HepG2 (cell line): ENCODE data around the gene PDP2. TPM values are rescaled to one million over a fixed set of nuclear protein-coding genes. Genes with fewer than 3 reads are reported as not detected.

ENCODE experiments used
- ARID2 ChIP-seq: sonication (generic); formaldehyde crosslinking; IDR thresholded peaks from 2 replicates; pipeline ENCODE4 v1.8.1; 2022; ENCODE audit warnings: mild to moderate bottlenecking, missing genetic modification reagents, borderline replicate concordance
- ESRRA ChIP-seq: sonication (generic); formaldehyde crosslinking; IDR thresholded peaks from 2 replicates; pipeline ENCODE4 v1.5.1; 2020; ENCODE audit warnings: mild to moderate bottlenecking, low read depth, missing genetic modification reagents
- FOSL1 ChIP-seq: sonication (generic); formaldehyde crosslinking; IDR thresholded peaks from 2 replicates; pipeline ENCODE4 v1.9.0; 2021; ENCODE audit warnings: missing genetic modification reagents, borderline replicate concordance
- FOXO1 ChIP-seq: sonication (generic); formaldehyde crosslinking; IDR thresholded peaks from 2 replicates; pipeline ENCODE4 v1.4.0; 2020; ENCODE audit warnings: missing genetic modification reagents
- PHF8 ChIP-seq: sonication (generic); formaldehyde crosslinking; IDR thresholded peaks from 2 replicates; pipeline ENCODE4 v1.5.0; 2020; ENCODE audit warnings: missing genetic modification reagents
- RCOR2 ChIP-seq: IDR thresholded peaks from 2 replicates; pipeline ENCODE4 v1.6.1; 2016; ENCODE audit warnings: missing biosample characterization, missing genetic modification reagents
- ZFP41 ChIP-seq: sonication (generic); formaldehyde crosslinking; IDR thresholded peaks from 2 replicates; pipeline ENCODE4 v1.4.0; 2020; ENCODE audit warnings: mild to moderate bottlenecking, missing genetic modification reagents, borderline replicate concordance
- ZFYVE20 ChIP-seq: sonication (generic); formaldehyde crosslinking; IDR thresholded peaks from 2 replicates; pipeline ENCODE4 v1.8.0; 2023; ENCODE audit warnings: low read depth, mild to moderate bottlenecking, moderate library complexity, missing genetic modification reagents, borderline replicate concordance
- ZNF24 ChIP-seq: fragments of 450-650 bp; IDR thresholded peaks from 2 replicates; pipeline ENCODE4 v1.6.1; 2017; ENCODE audit warnings: antibody characterized with exemption, mild to moderate bottlenecking
- ZNF780A ChIP-seq: sonication (generic); formaldehyde crosslinking; IDR thresholded peaks from 2 replicates; pipeline ENCODE4 v1.8.0; 2022; ENCODE audit warnings: mild to moderate bottlenecking, missing genetic modification reagents, moderate library complexity
- ZSCAN30 ChIP-seq: sonication (generic); formaldehyde crosslinking; IDR thresholded peaks from 2 replicates; pipeline ENCODE4 v1.5.0; 2020; ENCODE audit warnings: mild to moderate bottlenecking, missing genetic modification reagents
- ZSCAN9 ChIP-seq: IDR thresholded peaks from 2 replicates; pipeline ENCODE4 v1.6.1; 2016; ENCODE audit warnings: borderline replicate concordance
- polyA plus RNA-seq, 8 experiments: library from polyadenylated mRNA; depleted of rRNA in 3 of 8; stranded (reverse) in 7 of 8; unstranded in 1 of 8; fragments of >200 nt; fragmentation: Illumina TruSeq in 4 of 8; extraction: Trizol in 4 of 8; gene quantifications; 2 replicates each; pipeline versions ENCODE4 v1.2.1 to v1.2.3, GENCODE V29; 2011 to 2016; ENCODE audit warnings: low read depth in 4 of 8, missing spikeins in 1 of 8, mixed read lengths in 1 of 8; ENCODE audit not compliant: insufficient read depth in 1 of 8
- total RNA-seq, 5 experiments: library from RNA; depleted of rRNA; stranded (reverse); fragments of >200 nt; fragmentation: Illumina TruSeq; extraction: Trizol; gene quantifications; 2 replicates each; pipeline ENCODE4 v1.2.3, GENCODE V29; 2016; ENCODE audit warnings: low read depth in 1 of 5
- TF ChIP-seq, protein P1 (sequence below): sonication (generic); formaldehyde crosslinking; IDR thresholded peaks from 2 replicates; pipeline ENCODE4 v1.4.0; 2020; ENCODE audit warnings: missing genetic modification reagents
- TF ChIP-seq, protein P2 (sequence below): sonication (generic); formaldehyde crosslinking; IDR thresholded peaks from 2 replicates; pipeline ENCODE4 v1.4.0; 2020; ENCODE audit warnings: mild to moderate bottlenecking, missing genetic modification reagents
- TF ChIP-seq, protein P3 (sequence below), 2 experiments: IDR thresholded peaks; 2 replicates each; pipeline ENCODE4 v1.6.1; 2011 to 2012; ENCODE audit warnings: low read length in 2 of 2, borderline replicate concordance in 1 of 2, low read depth in 1 of 2, mild to moderate bottlenecking in 1 of 2, moderate library complexity in 1 of 2
- TF ChIP-seq, protein P4 (sequence below): sonication (generic); formaldehyde crosslinking; IDR thresholded peaks from 2 replicates; pipeline ENCODE4 v1.5.0; 2020; ENCODE audit warnings: mild to moderate bottlenecking, missing genetic modification reagents, borderline replicate concordance
- TF ChIP-seq, protein P5 (sequence below): sonication (generic); formaldehyde crosslinking; IDR thresholded peaks from 2 replicates; pipeline ENCODE4 v1.4.0; 2020; ENCODE audit warnings: mild to moderate bottlenecking, missing genetic modification reagents

Gene PDP2
- total and polyA plus RNA-seq, 2 of the 13 experiments (the other 11 are each of a cell fraction or from before 2014, with no cell fraction given): 12.8 to 15.8 TPM

- TF ChIP-seq, protein P1, sequence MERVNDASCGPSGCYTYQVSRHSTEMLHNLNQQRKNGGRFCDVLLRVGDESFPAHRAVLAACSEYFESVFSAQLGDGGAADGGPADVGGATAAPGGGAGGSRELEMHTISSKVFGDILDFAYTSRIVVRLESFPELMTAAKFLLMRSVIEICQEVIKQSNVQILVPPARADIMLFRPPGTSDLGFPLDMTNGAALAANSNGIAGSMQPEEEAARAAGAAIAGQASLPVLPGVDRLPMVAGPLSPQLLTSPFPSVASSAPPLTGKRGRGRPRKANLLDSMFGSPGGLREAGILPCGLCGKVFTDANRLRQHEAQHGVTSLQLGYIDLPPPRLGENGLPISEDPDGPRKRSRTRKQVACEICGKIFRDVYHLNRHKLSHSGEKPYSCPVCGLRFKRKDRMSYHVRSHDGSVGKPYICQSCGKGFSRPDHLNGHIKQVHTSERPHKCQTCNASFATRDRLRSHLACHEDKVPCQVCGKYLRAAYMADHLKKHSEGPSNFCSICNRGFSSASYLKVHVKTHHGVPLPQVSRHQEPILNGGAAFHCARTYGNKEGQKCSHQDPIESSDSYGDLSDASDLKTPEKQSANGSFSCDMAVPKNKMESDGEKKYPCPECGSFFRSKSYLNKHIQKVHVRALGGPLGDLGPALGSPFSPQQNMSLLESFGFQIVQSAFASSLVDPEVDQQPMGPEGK (CRISPR knock-in tag): 0 out of 2 replicates have a peak, but pooled peaks have one; percentile 14
- TF ChIP-seq ESRRA (CRISPR knock-in tag) (no peak), FOXO1 (no peak), ZSCAN30 (CRISPR knock-in tag) (no peak), ZNF780A (CRISPR knock-in tag) (no peak), RCOR2 (no peak), ZFP41 (CRISPR knock-in tag) (no peak), ZFYVE20 (CRISPR knock-in tag) (no peak), ZNF24 (no peak), ARID2 (CRISPR knock-in tag) (0 out of 2 replicates have a peak, but pooled peaks have one; percentile 35), ZSCAN9 (CRISPR knock-in tag) (no peak), PHF8 (CRISPR knock-in tag) (0 out of 2 replicates have a peak, but pooled peaks have one; percentile 17), FOSL1 (no peak)
- TF ChIP-seq, protein P2, sequence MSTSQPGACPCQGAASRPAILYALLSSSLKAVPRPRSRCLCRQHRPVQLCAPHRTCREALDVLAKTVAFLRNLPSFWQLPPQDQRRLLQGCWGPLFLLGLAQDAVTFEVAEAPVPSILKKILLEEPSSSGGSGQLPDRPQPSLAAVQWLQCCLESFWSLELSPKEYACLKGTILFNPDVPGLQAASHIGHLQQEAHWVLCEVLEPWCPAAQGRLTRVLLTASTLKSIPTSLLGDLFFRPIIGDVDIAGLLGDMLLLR (CRISPR knock-in tag): no peak
- TF ChIP-seq, protein P3, sequence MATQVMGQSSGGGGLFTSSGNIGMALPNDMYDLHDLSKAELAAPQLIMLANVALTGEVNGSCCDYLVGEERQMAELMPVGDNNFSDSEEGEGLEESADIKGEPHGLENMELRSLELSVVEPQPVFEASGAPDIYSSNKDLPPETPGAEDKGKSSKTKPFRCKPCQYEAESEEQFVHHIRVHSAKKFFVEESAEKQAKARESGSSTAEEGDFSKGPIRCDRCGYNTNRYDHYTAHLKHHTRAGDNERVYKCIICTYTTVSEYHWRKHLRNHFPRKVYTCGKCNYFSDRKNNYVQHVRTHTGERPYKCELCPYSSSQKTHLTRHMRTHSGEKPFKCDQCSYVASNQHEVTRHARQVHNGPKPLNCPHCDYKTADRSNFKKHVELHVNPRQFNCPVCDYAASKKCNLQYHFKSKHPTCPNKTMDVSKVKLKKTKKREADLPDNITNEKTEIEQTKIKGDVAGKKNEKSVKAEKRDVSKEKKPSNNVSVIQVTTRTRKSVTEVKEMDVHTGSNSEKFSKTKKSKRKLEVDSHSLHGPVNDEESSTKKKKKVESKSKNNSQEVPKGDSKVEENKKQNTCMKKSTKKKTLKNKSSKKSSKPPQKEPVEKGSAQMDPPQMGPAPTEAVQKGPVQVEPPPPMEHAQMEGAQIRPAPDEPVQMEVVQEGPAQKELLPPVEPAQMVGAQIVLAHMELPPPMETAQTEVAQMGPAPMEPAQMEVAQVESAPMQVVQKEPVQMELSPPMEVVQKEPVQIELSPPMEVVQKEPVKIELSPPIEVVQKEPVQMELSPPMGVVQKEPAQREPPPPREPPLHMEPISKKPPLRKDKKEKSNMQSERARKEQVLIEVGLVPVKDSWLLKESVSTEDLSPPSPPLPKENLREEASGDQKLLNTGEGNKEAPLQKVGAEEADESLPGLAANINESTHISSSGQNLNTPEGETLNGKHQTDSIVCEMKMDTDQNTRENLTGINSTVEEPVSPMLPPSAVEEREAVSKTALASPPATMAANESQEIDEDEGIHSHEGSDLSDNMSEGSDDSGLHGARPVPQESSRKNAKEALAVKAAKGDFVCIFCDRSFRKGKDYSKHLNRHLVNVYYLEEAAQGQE (IDR thresholded peaks at IDR 0.05; ENCODE audit: borderline replicate concordance in 1 of 2, low read depth in 1 of 2, low read length in 2 of 2): no peak
- TF ChIP-seq, protein P4, sequence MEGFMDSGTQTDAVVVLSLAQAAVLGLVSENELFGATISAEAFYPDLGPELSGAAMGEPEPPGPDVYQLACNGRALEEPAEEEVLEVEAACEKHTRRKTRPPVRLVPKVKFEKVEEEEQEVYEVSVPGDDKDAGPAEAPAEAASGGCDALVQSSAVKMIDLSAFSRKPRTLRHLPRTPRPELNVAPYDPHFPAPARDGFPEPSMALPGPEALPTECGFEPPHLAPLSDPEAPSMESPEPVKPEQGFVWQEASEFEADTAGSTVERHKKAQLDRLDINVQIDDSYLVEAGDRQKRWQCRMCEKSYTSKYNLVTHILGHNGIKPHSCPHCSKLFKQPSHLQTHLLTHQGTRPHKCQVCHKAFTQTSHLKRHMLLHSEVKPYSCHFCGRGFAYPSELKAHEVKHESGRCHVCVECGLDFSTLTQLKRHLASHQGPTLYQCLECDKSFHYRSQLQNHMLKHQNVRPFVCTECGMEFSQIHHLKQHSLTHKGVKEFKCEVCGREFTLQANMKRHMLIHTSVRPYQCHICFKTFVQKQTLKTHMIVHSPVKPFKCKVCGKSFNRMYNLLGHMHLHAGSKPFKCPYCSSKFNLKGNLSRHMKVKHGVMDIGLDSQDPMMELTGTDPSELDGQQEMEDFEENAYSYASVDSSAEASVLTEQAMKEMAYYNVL: no peak
- TF ChIP-seq, protein P5, sequence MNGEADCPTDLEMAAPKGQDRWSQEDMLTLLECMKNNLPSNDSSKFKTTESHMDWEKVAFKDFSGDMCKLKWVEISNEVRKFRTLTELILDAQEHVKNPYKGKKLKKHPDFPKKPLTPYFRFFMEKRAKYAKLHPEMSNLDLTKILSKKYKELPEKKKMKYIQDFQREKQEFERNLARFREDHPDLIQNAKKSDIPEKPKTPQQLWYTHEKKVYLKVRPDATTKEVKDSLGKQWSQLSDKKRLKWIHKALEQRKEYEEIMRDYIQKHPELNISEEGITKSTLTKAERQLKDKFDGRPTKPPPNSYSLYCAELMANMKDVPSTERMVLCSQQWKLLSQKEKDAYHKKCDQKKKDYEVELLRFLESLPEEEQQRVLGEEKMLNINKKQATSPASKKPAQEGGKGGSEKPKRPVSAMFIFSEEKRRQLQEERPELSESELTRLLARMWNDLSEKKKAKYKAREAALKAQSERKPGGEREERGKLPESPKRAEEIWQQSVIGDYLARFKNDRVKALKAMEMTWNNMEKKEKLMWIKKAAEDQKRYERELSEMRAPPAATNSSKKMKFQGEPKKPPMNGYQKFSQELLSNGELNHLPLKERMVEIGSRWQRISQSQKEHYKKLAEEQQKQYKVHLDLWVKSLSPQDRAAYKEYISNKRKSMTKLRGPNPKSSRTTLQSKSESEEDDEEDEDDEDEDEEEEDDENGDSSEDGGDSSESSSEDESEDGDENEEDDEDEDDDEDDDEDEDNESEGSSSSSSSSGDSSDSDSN: 0 out of 2 replicates have a peak, but pooled peaks have one; percentile 4
These were observed 22.6 kb downstream of the PDP2 start (continued) for GRCh38 chr16:66902648-66903543.
